ENCODE measurements around the gene CHFR.
"Not testable (repeated sequence)": the region's sequence is repeated elsewhere in the genome, so short reads cannot be mapped to it uniquely, and the experiment has no call there.

Gene CHFR

GRCh38 chr12:132795847-132796246 is 91.6 kb downstream of the CHFR start:
- Histone ChIP-seq H3K9me3 (ENCODE audit: control insufficient read depth, low read length) (no peaks in the 10 kb centered on the region), H3K4me1 (ENCODE audit: control insufficient read depth, insufficient read depth, low read length) (no peaks in the 10 kb centered on the region), H3K9ac (ENCODE audit: low read length) (no peak overlapping the region), H3K36me3 (ENCODE audit: control insufficient read depth, insufficient read depth, low read length) (peaks cover 24% of the 10 kb centered on the region), H3K27me3 (ENCODE audit: control insufficient read depth, insufficient read depth, low read length) (no peaks in the 10 kb centered on the region), H3K4me3 (ENCODE audit: low read length) (no peak overlapping the region)

- not testable (repeated sequence) for H3K9me3 ChIP-seq (ENCODE audit: control insufficient read depth, low read length); H3K9ac ChIP-seq (ENCODE audit: low read length); H3K27me3 ChIP-seq (ENCODE audit: control insufficient read depth, insufficient read depth, low read length); H3K4me3 ChIP-seq (ENCODE audit: low read length); H3K4me1 ChIP-seq (ENCODE audit: control insufficient read depth, insufficient read depth, low read length)
- peaks cover 18% of the 10 kb centered on the region for H3K36me3 ChIP-seq (ENCODE audit: control insufficient read depth, insufficient read depth, low read length)
These were observed 95.5 kb downstream of the CHFR start for GRCh38 chr12:132791940-132792339.

DNA sequence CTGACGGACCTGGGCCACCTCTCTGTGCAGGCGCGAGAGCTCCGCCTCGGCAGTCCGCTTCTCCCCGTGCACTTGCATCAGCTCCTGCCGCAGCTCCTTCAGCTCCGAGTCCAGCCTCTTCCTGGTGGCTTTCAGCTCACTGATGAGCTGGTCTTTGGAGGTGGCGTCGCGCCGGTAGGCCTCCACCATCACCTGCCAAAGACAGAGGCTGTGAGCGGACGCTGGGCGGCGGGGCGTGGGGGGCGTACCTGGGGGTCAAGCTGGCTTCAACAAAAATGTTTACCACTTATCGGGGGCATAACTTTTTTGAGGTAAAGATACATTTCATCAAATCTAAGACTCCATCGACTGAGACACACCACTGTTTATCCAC is 98.3 kb downstream of the CHFR start:
- no peak overlapping the region for H3K4me3 ChIP-seq (ENCODE audit: low read length)
- no peaks in the 10 kb centered on the region for H3K4me1 ChIP-seq (ENCODE audit: control insufficient read depth, insufficient read depth, low read length)
- no peaks in the 10 kb centered on the region for H3K27me3 ChIP-seq (ENCODE audit: control insufficient read depth, insufficient read depth, low read length)
- H3K9ac ChIP-seq (ENCODE audit: low read length) = no peak overlapping the region
- peaks cover 7% of the 10 kb centered on the region for H3K36me3 ChIP-seq (ENCODE audit: control insufficient read depth, insufficient read depth, low read length)
- no peaks in the 10 kb centered on the region for H3K9me3 ChIP-seq (ENCODE audit: control insufficient read depth, low read length)

DNA sequence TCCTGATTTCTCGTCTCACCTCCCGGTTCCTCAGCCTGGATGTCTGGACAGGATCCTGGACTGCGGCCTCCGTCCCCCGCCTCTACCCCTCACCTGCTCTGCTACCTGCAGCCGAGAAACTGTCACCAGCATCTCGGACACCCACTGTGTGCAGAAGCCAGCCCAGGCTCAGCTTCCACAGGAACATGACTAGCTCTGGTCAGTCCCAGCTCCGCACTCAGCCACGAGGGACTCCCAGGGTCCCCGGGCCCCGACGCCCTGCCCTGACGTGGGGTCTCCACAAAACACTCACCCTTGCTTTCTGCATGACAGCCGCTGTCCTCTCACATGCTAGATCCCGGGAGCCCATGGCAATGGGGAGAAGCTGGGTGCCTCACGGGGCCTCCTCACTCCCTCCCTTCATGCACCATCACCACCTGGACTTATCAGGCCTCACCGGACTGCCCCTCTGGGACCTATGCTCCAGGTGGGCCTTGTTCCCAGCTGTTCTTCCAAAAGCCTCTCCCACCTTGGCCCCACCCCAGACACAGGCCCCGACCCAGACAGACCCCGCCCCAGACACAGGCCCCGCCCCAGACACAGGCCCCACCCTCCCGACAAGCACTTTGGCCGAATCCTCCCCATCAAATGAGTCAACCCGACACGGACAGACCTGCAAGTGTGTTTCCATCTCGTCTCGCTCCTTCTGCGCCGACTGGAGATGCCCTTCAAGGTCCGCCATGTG is 98.9 kb downstream of the CHFR start:
- Histone ChIP-seq H3K4me3 (ENCODE audit: low read length) (no peak overlapping the region), H3K36me3 (ENCODE audit: control insufficient read depth, insufficient read depth, low read length) (peaks cover 7% of the 10 kb centered on the region), H3K9me3 (ENCODE audit: control insufficient read depth, low read length) (no peaks in the 10 kb centered on the region), H3K9ac (ENCODE audit: low read length) (no peak overlapping the region), H3K27me3 (ENCODE audit: control insufficient read depth, insufficient read depth, low read length) (no peaks in the 10 kb centered on the region), H3K4me1 (ENCODE audit: control insufficient read depth, insufficient read depth, low read length) (no peaks in the 10 kb centered on the region)

- Histone ChIP-seq H3K36me3 (ENCODE audit: control insufficient read depth, insufficient read depth, low read length) (peaks cover 7% of the 10 kb centered on the region), H3K27me3 (ENCODE audit: control insufficient read depth, insufficient read depth, low read length) (no peaks in the 10 kb centered on the region), H3K4me3 (ENCODE audit: low read length) (no peak overlapping the region), H3K9me3 (ENCODE audit: control insufficient read depth, low read length) (no peaks in the 10 kb centered on the region), H3K4me1 (ENCODE audit: control insufficient read depth, insufficient read depth, low read length) (no peaks in the 10 kb centered on the region), H3K9ac (ENCODE audit: low read length) (no peak overlapping the region)
These were observed 99.5 kb downstream of the CHFR start for GRCh38 chr12:132787877-132788276.

DNA sequence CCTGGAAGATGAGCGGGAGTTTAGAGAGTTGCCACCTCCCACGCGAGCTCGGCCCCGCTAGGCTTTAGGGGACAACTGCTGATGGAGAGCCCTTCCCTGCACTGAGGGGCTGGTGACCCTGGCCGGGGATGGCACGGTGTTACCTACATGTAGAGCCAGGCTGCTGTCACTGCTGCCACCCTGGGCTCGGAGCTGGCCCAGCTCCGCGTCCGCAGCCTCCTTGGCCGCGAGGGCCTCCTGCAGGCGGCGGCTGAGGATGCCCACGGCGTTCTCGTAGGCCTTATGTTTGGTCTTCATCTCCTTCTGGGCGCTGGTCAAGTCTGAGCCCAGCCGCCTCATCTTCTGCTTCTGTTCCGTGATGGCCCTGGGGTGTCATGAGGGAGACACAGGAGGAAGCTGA is 101.2 kb downstream of the CHFR start:
- Histone ChIP-seq H3K9ac (ENCODE audit: low read length) (no peak overlapping the region), H3K9me3 (ENCODE audit: control insufficient read depth, low read length) (no peaks in the 10 kb centered on the region), H3K36me3 (ENCODE audit: control insufficient read depth, insufficient read depth, low read length) (peaks cover 7% of the 10 kb centered on the region), H3K4me1 (ENCODE audit: control insufficient read depth, insufficient read depth, low read length) (no peaks in the 10 kb centered on the region), H3K27me3 (ENCODE audit: control insufficient read depth, insufficient read depth, low read length) (no peaks in the 10 kb centered on the region), H3K4me3 (ENCODE audit: low read length) (no peak overlapping the region)

DNA sequence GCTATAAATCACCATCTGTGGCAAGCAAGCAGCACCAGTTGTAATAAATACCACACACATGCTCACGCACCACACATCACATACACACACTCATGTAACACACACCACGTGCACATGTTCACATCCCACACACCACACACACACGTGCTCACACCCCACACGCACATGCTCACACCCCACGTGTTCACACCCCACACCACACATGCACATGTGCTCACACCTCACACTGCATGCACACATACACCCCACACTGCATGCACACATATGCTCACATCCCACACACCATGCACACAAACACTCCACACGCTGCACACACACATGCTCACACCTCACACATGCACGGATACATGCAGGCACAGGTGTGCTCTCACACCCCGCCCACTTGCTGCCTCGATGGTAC is 102.8 kb downstream of the CHFR start:
- peaks cover 17% of the 10 kb centered on the region for H3K36me3 ChIP-seq (ENCODE audit: control insufficient read depth, insufficient read depth, low read length)

GRCh38 chr12:132783917-132784531 is 103.4 kb downstream of the CHFR start:
- Histone ChIP-seq H3K4me1 (ENCODE audit: control insufficient read depth, insufficient read depth, low read length) (no peaks in the 10 kb centered on the region), H3K36me3 (ENCODE audit: control insufficient read depth, insufficient read depth, low read length) (peaks cover 11% of the 10 kb centered on the region)

More for the DNA sequence above, 102.8 kb downstream of the CHFR start:
- Histone ChIP-seq H3K4me1 (ENCODE audit: control insufficient read depth, insufficient read depth, low read length) (no peaks in the 10 kb centered on the region), H3K9ac (ENCODE audit: low read length) (no peak overlapping the region), H3K9me3 (ENCODE audit: control insufficient read depth, low read length) (no peaks in the 10 kb centered on the region), H3K4me3 (ENCODE audit: low read length) (no peak overlapping the region), H3K27me3 (ENCODE audit: control insufficient read depth, insufficient read depth, low read length) (no peaks in the 10 kb centered on the region)

More at GRCh38 chr12:132783917-132784531, 103.4 kb downstream of the CHFR start:
- Histone ChIP-seq H3K27me3 (ENCODE audit: control insufficient read depth, insufficient read depth, low read length) (no peaks in the 10 kb centered on the region), H3K9ac (ENCODE audit: low read length) (no peak overlapping the region), H3K9me3 (ENCODE audit: control insufficient read depth, low read length) (no peaks in the 10 kb centered on the region), H3K4me3 (ENCODE audit: low read length) (no peak overlapping the region)

All from mucosa of stomach (tissue), 1 donor.